K562 (cell line): ENCODE measurements around the gene RASGEF1C. TPM values are rescaled to one million over a fixed set of nuclear protein-coding genes. Genes with fewer than 3 reads are reported as not detected.

Source experiments
- ATAC-seq: fragments of 200-7000 bp; cut with Tn5 transposase; 3 replicates; pipeline ENCODE4 v1.9.1; 2020; ENCODE audit warnings: moderate library complexity
- BruUV-seq: library from RNA; stranded (reverse); fragments of 400-500 nt; replicated peaks from 2 replicates; lab custom pipeline; 2021; lab: Mats Ljungman, UMichigan
- CTCF ChIA-PET: fragments of 300-600 bp; formaldehyde crosslinking; extraction: SDS; loops from one replicate; lab custom pipeline; 2021; ENCODE audit warnings: low intra/inter-chr PET ratio; lab: Yijun Ruan, JAX
- POLR2A ChIA-PET: fragments of 300-600, 350-650 bp; sonication (Branson Sonifier 250); formaldehyde crosslinking; extraction: SDS; loops from one replicate; lab custom pipeline; 2021; ENCODE audit warnings: antibody characterized with exemption, inconsistent platforms; lab: Yijun Ruan, JAX
- DNase-seq, 4 experiments: peaks; one replicate each; pipeline versions ENCODE4 v3.0.0 to v3.0.0-alpha.2; 2011 to 2018; ENCODE audit warnings: low spot score in 3 of 4, mixed read lengths in 3 of 4; ENCODE audit errors: extremely low read depth in 1 of 4
- FAIRE-seq: peaks from 2 replicates; lab custom pipeline; 2011; peaks lifted over from hg19 to GRCh38; lab: Jason Lieb, UNC
- H2AFZ ChIP-seq: 2 replicates; pipeline ENCODE4 v1.6.0; 2011; ENCODE audit warnings: low read depth, low read length, control low read depth, inconsistent platforms
- H3K27ac ChIP-seq: fragments of 200-600 bp; 3 replicates; pipeline ENCODE4 v1.8.0; 2011; ENCODE audit warnings: low read depth, mild to moderate bottlenecking, control low read depth, inconsistent platforms, low read length, moderate library complexity, mixed read lengths; ENCODE audit errors: extremely low read depth
- H3K27me3 ChIP-seq, 2 experiments: fragments of 300-600 bp in 1 of 2; 2 replicates in 1 of 2; 3 replicates in 1 of 2; pipeline versions ENCODE4 v1.6.0 to v1.8.0; 2011; ENCODE audit warnings: inconsistent platforms in 2 of 2, low read length in 2 of 2, mild to moderate bottlenecking in 1 of 2, mixed read lengths in 1 of 2, moderate library complexity in 1 of 2; ENCODE audit not compliant: control insufficient read depth in 2 of 2, insufficient read depth in 2 of 2
- H3K36me3 ChIP-seq: fragments of 300-600 bp; 3 replicates; pipeline ENCODE4 v1.8.0; 2011; ENCODE audit warnings: mild to moderate bottlenecking, low read length, inconsistent platforms; ENCODE audit not compliant: control insufficient read depth, insufficient read depth
- H3K4me1 ChIP-seq, 2 experiments: fragments of 200-600 bp in 1 of 2; replicated peaks in 1 of 2; 2 replicates in 1 of 2; 3 replicates in 1 of 2; pipeline versions ENCODE4 v1.5.1 to v1.8.0; 2011; ENCODE audit warnings: inconsistent platforms in 2 of 2, low read length in 2 of 2, mild to moderate bottlenecking in 1 of 2, mixed read lengths in 1 of 2, moderate library complexity in 1 of 2; ENCODE audit not compliant: control insufficient read depth in 2 of 2, insufficient read depth in 2 of 2
- H3K4me2 ChIP-seq: 2 replicates; pipeline ENCODE4 v1.6.1; 2011; ENCODE audit warnings: low read length, control low read depth, inconsistent platforms, mixed read lengths; ENCODE audit not compliant: insufficient read depth
- H3K4me3 ChIP-seq: fragments of 200-600 bp; sonication (generic), shearing (Covaris generic); 2 replicates; pipeline ENCODE4 v1.5.1; 2016; ENCODE audit warnings: control low read depth, inconsistent platforms
- H3K79me2 ChIP-seq: fragments of 200-600 bp; 3 replicates; pipeline ENCODE4 v1.8.0; 2011; ENCODE audit warnings: low read length, inconsistent platforms; ENCODE audit not compliant: control insufficient read depth, insufficient read depth
- H3K9ac ChIP-seq, 2 experiments: 2 replicates each; pipeline versions ENCODE4 v1.6.0 to v1.6.1; 2011; ENCODE audit warnings: low read depth in 2 of 2, low read length in 2 of 2, control low read depth in 1 of 2, inconsistent platforms in 1 of 2, mild to moderate bottlenecking in 1 of 2, mixed read lengths in 1 of 2; ENCODE audit not compliant: insufficient read depth in 1 of 2
- H3K9me1 ChIP-seq: one replicate; pipeline ENCODE4 v1.6.0; 2011; ENCODE audit warnings: inconsistent platforms, mild to moderate bottlenecking, low read length, moderate library complexity; ENCODE audit not compliant: control insufficient read depth, insufficient read depth
- H3K9me3 ChIP-seq: replicated peaks from 2 replicates; pipeline ENCODE4 v1.5.1; 2011; ENCODE audit warnings: low read depth, low read length, inconsistent platforms; ENCODE audit not compliant: control insufficient read depth, insufficient read depth
- H4K20me1 ChIP-seq: replicated peaks from 2 replicates; pipeline ENCODE4 v1.6.1; 2011; ENCODE audit warnings: low read length, inconsistent platforms, mixed read lengths; ENCODE audit not compliant: control insufficient read depth, insufficient read depth
- GATAD2A ChIP-seq: fragments of 450-650 bp; IDR thresholded peaks from 2 replicates; pipeline ENCODE4 v1.6.1; 2017
- HOMEZ ChIP-seq: fragments of 250-450 bp; sonication (Bioruptor Pico); IDR thresholded peaks from 2 replicates; pipeline ENCODE4 v1.4.0; 2020; ENCODE audit warnings: mild to moderate bottlenecking, moderate library complexity
- NELFE ChIP-seq: IDR thresholded peaks from 2 replicates; pipeline ENCODE4 v1.6.1; 2011; ENCODE audit warnings: mild to moderate bottlenecking; ENCODE audit not compliant: insufficient read depth, insufficient read length
- PCBP1 ChIP-seq: fragments of 200-400 bp; formaldehyde crosslinking; IDR thresholded peaks from 2 replicates; pipeline ENCODE4 v1.6.1; 2018; ENCODE audit warnings: mild to moderate bottlenecking, low read depth, low read length; ENCODE audit not compliant: poor library complexity, severe bottlenecking
- ZBTB40 ChIP-seq, 2 experiments: fragments of 450-650 bp in 1 of 2; sonication (generic) in 1 of 2; formaldehyde crosslinking in 1 of 2; IDR thresholded peaks; 2 replicates each; pipeline versions ENCODE4 v1.7.1 to v1.9.0; 2016 to 2022; ENCODE audit warnings: inconsistent platforms in 1 of 2, mild to moderate bottlenecking in 1 of 2, missing genetic modification reagents in 1 of 2
- ZFP36 ChIP-seq: fragments of 150-350 bp; IDR thresholded peaks from 2 replicates; pipeline ENCODE4 v1.6.1; 2018; ENCODE audit warnings: low read length, low read depth; ENCODE audit not compliant: partially characterized antibody
- ZNF239 ChIP-seq: fragments of 250-450 bp; sonication (Bioruptor Pico); IDR thresholded peaks from 2 replicates; pipeline ENCODE4 v1.4.0; 2020; ENCODE audit warnings: mild to moderate bottlenecking
- WGBS: fragments of 100-300 bp; shearing (Covaris generic); methylation state at CpG from one replicate; pipeline ENCODE4 v1.1.6; 2016; ENCODE audit warnings: low coverage, mixed read lengths; ENCODE audit not compliant: insufficient coverage; ENCODE audit errors: missing lambda C conversion rate; 5-methylcytosine and 5-hydroxymethylcytosine counted together
- in situ Hi-C: fragments of 300-500 bp; cut with MboI; formaldehyde crosslinking; loops from 4 replicates; pipeline ENCODE4 v1.15.0; 2018; ENCODE audit warnings: inconsistent platforms, mixed read lengths
- intact Hi-C: fragments of 100-400 bp; cut with micrococcal nuclease; formaldehyde crosslinking; loops from 2 replicates; pipeline ENCODE4 v1.14.2; 2022
- polyA plus RNA-seq, 8 experiments: library from polyadenylated mRNA; depleted of rRNA in 4 of 8; stranded (reverse) in 5 of 8; unstranded in 3 of 8; fragments of >200 nt; fragmentation: Nextera tagmentation in 2 of 8; fragmentation: Illumina TruSeq in 1 of 8; extraction: Ambion mirVana in 2 of 8; extraction: Trizol in 1 of 8; gene quantifications; 2 replicates each; pipeline versions ENCODE4 v1.2.1 to v1.2.3, GENCODE V29; 2011 to 2014; ENCODE audit warnings: inconsistent platforms in 1 of 8, missing spikeins in 1 of 8
- total RNA-seq, 7 experiments: library from RNA; depleted of rRNA in 6 of 7; stranded (reverse); fragments of >200 nt in 6 of 7; fragmentation: Illumina TruSeq in 2 of 7; extraction: Trizol in 2 of 7; gene quantifications; 2 replicates each; pipeline versions ENCODE4 v1.2.1 to v1.2.3, GENCODE V29; 2011 to 2021; ENCODE audit warnings: low replicate concordance in 1 of 7
- TF ChIP-seq, protein P1 (sequence below): sonication (generic); formaldehyde crosslinking; IDR thresholded peaks from 2 replicates; pipeline ENCODE4 v1.8.1; 2023; ENCODE audit warnings: mild to moderate bottlenecking, missing genetic modification reagents

Gene RASGEF1C
- total and polyA plus RNA-seq, 9 of the 15 experiments (the other 6 are each of a cell fraction or from before 2014, with no cell fraction given): 0.04 to 1.1 (median 0.21) TPM; not detected in 4

- H3K27me3 ChIP-seq: peaks cover 0 to 25% of the 10 kb centered on the region in 2 experiments; a peak in 2 of 5 replicates
- FAIRE-seq (no peak), ATAC-seq (no peak), DNase-seq (no peak)
- POLR2A ChIA-PET: interaction anchor here (0.8 kb wide), 1 partner anchor 336 kb away, joined by 3 read pairs; no protein-coding TSS in a partner anchor
- no TSS peak for BruUV-seq
- H3K9me1 ChIP-seq: peaks cover 4% of the 10 kb centered on the region
- CTCF ChIA-PET: no interaction called here
- no peak overlapping the region for H3K9ac ChIP-seq
- H3K4me1 ChIP-seq: peaks cover 8 to 37% of the 10 kb centered on the region in 2 experiments; a peak in 4 of 5 replicates
- H3K9me3 ChIP-seq: no peaks in the 10 kb centered on the region
- WGBS: 74% methylated on average over 13 of the region's 25 CpGs
- H3K27ac ChIP-seq: no peak overlapping the region
- no peaks in the 10 kb centered on the region for H4K20me1 ChIP-seq
- H3K4me2 ChIP-seq: no peak overlapping the region
- no peaks in the 10 kb centered on the region for H3K36me3 ChIP-seq
- no peaks in the 10 kb centered on the region for H3K79me2 ChIP-seq
- no peak overlapping the region for H2AFZ ChIP-seq
- no peak overlapping the region for H3K4me3 ChIP-seq
- in situ Hi-C loops: loop anchor here (10.0 kb wide), 1 partner anchor 447 kb away; no protein-coding TSS in a partner anchor
- intact Hi-C loops: loop anchor here (10.0 kb wide), 2 partner anchors 87 to 397 kb away; partner anchors contain the start of gene MAPK9
- no peak for TF ChIP-seq ZFP36
- no peak for TF ChIP-seq PCBP1
- no peak for TF ChIP-seq ZNF239 (CRISPR knock-in tag)
- no peak for TF ChIP-seq GATAD2A
- TF ChIP-seq, protein P1, sequence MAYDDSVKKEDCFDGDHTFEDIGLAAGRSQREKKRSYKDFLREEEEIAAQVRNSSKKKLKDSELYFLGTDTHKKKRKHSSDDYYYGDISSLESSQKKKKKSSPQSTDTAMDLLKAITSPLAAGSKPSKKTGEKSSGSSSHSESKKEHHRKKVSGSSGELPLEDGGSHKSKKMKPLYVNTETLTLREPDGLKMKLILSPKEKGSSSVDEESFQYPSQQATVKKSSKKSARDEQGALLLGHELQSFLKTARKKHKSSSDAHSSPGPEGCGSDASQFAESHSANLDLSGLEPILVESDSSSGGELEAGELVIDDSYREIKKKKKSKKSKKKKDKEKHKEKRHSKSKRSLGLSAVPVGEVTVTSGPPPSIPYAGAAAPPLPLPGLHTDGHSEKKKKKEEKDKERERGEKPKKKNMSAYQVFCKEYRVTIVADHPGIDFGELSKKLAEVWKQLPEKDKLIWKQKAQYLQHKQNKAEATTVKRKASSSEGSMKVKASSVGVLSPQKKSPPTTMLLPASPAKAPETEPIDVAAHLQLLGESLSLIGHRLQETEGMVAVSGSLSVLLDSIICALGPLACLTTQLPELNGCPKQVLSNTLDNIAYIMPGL: no peak
- no peak for TF ChIP-seq NELFE
- no peak for TF ChIP-seq ZBTB40 (IDR thresholded peaks at IDR 0.05)
- TF ChIP-seq ZBTB40 (CRISPR knock-in tag; IDR thresholded peaks at IDR 0.05): no peak
- TF ChIP-seq HOMEZ: no peak
These were observed 1.4 kb downstream of the RASGEF1C start for GRCh38 chr5:180207593-180207992.
